Left ventricle myocardium inferior (tissue), 1 donor: ENCODE measurements around the gene ANKRD23. TPM values are rescaled to one million over a fixed set of nuclear protein-coding genes. Genes with fewer than 3 reads are reported as not detected.

Experiments
- DNase-seq: peaks from one replicate; pipeline ENCODE4 v3.0.0-alpha.2; 2020
- H3K27ac ChIP-seq: fragments of 200-600 bp; replicated peaks from 2 replicates; pipeline ENCODE4 v1.8.0; 2021
- H3K27me3 ChIP-seq: fragments of 200-600 bp; 2 replicates; pipeline ENCODE4 v1.8.0; 2021; ENCODE audit warnings: low read depth
- H3K36me3 ChIP-seq: fragments of 200-600 bp; 2 replicates; pipeline ENCODE4 v1.8.0; 2021
- H3K4me1 ChIP-seq: fragments of 200-600 bp; 2 replicates; pipeline ENCODE4 v1.8.0; 2021
- H3K4me3 ChIP-seq: fragments of 200-600 bp; 2 replicates; pipeline ENCODE4 v1.8.0; 2021; ENCODE audit warnings: mild to moderate bottlenecking, moderate library complexity
- H3K9me3 ChIP-seq: fragments of 200-600 bp; replicated peaks from 2 replicates; pipeline ENCODE4 v1.8.0; 2021
- intact Hi-C: fragments of 100-400 bp; cut with micrococcal nuclease; formaldehyde crosslinking; loops from one replicate; pipeline ENCODE4 v1.11.0; 2022
- total RNA-seq: library from RNA; stranded (reverse); fragmentation: NEBNext Ultra II Directional; extraction: Animal tissue kit (Norgen Biotek cat#: 25700); gene quantifications from one replicate; pipeline ENCODE4 v1.2.1, GENCODE V29; 2021
- TF ChIP-seq, protein P1 (sequence below): fragments of 200-600 bp; IDR thresholded peaks from 2 replicates; pipeline ENCODE4 v1.8.0; 2021; ENCODE audit warnings: antibody characterized with exemption, mild to moderate bottlenecking, borderline replicate concordance
- donor health status: DM: no; HTN: yes; CAD: no; lungs with severe emphysema.

The ANKRD23 gene
- total RNA-seq, 1 donor from 2014 or later = 14.4 TPM

DNA sequence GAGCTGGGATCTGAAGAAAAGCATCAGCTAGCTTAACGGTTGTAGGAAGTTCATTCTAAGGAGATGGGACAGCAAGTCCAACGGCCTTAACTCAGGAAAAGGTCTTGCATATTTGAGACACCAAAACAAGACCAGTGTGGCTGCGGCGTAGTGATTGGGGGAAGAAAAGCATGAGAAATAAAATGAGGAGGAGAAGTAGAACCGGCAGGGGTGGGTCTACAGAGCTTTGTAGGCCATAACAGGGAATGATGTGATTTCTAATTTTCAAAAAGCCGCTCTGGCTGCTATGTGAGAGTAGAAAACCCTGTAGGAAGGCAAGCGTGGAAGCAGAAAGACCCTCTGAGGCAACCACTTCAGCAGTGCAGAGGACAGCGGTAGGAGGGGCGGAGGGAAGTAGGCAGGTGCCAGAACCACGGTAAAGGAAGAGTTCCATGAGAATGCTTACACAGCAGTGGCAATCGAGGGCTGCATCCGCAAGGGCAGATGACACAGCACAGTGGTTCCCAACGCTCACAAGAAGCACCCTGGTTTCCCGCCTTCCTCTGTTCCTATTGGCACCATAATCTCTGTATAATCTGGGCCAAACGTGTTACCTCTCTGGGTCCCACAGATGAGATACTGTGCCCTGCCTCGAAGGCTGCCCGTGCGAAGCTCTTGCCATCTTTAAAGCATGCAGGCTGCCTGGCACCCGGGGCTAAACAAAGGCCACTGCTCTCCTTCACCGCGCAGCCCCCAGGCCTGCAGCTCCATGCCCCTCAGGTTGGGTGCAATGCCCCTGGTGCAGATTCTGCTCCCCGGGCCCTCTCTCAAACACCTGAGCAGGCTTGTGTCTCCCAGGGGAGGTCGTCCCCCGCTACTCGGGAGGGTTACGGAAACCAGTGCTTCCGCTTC is 13.2 kb upstream of the ANKRD23 start:
- DNase-seq = no peak
- Histone ChIP-seq H3K27me3 (no peaks in the 10 kb centered on the region), H3K36me3 (peaks cover 43% of the 10 kb centered on the region), H3K27ac (peak overlapping the region; percentile 87), H3K4me1 (peaks cover 51% of the 10 kb centered on the region), H3K4me3 (peak overlapping the region; percentile 90), H3K9me3 (no peaks in the 10 kb centered on the region)
- intact Hi-C loops = loop anchor here (5.0 kb wide), 1 partner anchor 95 kb away; no protein-coding TSS in a partner anchor
- TF ChIP-seq, protein P1, sequence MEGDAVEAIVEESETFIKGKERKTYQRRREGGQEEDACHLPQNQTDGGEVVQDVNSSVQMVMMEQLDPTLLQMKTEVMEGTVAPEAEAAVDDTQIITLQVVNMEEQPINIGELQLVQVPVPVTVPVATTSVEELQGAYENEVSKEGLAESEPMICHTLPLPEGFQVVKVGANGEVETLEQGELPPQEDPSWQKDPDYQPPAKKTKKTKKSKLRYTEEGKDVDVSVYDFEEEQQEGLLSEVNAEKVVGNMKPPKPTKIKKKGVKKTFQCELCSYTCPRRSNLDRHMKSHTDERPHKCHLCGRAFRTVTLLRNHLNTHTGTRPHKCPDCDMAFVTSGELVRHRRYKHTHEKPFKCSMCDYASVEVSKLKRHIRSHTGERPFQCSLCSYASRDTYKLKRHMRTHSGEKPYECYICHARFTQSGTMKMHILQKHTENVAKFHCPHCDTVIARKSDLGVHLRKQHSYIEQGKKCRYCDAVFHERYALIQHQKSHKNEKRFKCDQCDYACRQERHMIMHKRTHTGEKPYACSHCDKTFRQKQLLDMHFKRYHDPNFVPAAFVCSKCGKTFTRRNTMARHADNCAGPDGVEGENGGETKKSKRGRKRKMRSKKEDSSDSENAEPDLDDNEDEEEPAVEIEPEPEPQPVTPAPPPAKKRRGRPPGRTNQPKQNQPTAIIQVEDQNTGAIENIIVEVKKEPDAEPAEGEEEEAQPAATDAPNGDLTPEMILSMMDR = no peak

DNA sequence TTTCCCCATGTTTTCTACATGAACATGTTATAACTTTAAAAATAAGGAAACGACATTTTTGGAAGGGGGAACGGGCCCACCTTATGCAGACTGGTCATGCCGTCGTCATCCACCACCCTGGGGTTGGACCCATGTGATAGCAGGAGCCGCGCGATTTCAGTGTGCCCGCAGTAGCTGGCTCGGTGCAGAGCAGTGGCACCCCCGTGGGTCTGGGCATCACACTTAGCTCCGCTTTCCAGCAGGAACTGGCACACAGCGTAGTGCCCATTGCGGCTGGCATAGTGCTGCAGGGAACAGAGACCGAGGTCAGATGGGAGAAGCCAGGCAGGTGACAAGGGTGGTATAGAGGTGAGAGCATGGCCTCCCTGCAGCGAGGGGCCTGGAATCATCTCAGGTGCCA is 9.5 kb upstream of the ANKRD23 start:
- peaks cover 57% of the 10 kb centered on the region for H3K36me3 ChIP-seq
- H3K4me3 ChIP-seq = no peak overlapping the region
- TF ChIP-seq, protein P1 = no peak
- H3K27me3 ChIP-seq = no peaks in the 10 kb centered on the region
- H3K9me3 ChIP-seq = no peaks in the 10 kb centered on the region
- H3K4me1 ChIP-seq = peaks cover 19% of the 10 kb centered on the region
- DNase-seq = no peak
- no peak overlapping the region for H3K27ac ChIP-seq
- intact Hi-C loops = no loop called here

DNA sequence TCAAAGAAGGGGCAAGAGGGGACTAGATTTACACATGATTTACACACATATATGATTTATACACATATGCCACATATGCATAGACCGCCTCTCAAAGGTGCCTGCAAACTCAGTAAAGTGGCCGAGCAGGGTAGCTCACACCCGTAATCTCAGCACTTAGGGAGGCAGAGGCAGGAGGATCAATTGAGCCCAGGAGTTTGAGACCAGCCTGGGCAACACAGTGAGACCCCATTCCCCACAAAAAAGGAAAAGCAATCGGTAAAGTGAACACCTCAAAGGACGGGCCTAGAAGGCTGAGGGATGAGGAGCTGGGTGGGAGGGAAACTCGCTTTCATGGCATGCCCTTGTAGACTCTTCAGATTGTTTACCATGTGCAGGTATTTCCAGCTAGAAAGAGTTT is 8.8 kb upstream of the ANKRD23 start:
- TF ChIP-seq, protein P1 = no peak
- intact Hi-C loops = no loop called here
- DNase-seq = no peak
- Histone ChIP-seq H3K27me3 (no peaks in the 10 kb centered on the region), H3K4me3 (no peak overlapping the region), H3K27ac (no peak overlapping the region), H3K4me1 (peaks cover 24% of the 10 kb centered on the region), H3K9me3 (no peaks in the 10 kb centered on the region), H3K36me3 (peaks cover 64% of the 10 kb centered on the region)

DNA sequence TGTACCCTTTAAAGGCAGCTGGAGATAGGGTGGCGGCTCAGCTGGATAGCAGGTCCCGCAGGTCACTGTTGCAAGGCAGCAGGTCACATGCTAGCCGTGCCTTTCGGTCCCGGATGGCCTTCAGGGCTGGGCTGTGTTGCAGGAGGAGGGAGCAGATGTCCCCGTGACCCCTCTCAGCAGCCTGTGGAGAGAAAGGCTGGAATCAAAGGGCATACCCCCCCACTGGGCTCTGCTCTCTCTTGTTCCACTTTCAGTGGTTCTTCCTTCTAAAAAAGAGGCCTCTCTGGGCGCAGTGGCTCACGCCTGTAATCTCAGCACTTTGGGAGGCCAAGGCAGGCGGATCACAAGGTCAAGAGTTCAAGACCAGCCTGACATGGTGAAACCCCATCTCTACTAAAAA is 4.4 kb upstream of the ANKRD23 start:
- Histone ChIP-seq H3K36me3 (peaks cover 69% of the 10 kb centered on the region), H3K4me3 (no peak overlapping the region), H3K27ac (peak overlapping the region; percentile 31), H3K4me1 (peaks cover 25% of the 10 kb centered on the region), H3K27me3 (no peaks in the 10 kb centered on the region), H3K9me3 (no peaks in the 10 kb centered on the region)
- DNase-seq = no peak
- TF ChIP-seq, protein P1 = no peak
- intact Hi-C loops = no loop called here

DNA sequence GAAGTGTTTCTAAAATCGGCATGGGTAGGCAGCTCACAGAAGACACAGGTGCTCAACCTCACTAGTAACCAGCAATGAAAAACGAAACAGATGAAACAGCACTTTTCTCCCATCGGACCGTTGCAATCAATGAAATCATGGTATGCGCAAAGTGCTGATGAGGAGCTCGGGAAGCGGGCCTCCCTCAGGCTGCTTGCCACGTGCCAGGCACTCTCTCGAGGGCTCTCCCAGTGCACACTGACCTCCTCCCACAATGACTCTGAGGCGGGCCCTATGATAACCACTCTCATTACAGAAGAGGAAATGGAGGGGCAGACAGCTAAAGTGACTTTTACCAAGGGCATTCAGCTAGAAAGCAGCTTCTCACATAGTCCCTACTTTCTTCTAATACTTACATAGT is 3.8 kb upstream of the ANKRD23 start:
- Histone ChIP-seq H3K27me3 (no peaks in the 10 kb centered on the region), H3K4me1 (peaks cover 32% of the 10 kb centered on the region), H3K4me3 (no peak overlapping the region), H3K36me3 (peaks cover 62% of the 10 kb centered on the region), H3K9me3 (no peaks in the 10 kb centered on the region), H3K27ac (peak overlapping the region; percentile 31)
- TF ChIP-seq, protein P1 = no peak
- no peak for DNase-seq
- intact Hi-C loops = no loop called here
